Lower leg skin (tissue), 3 donors: ENCODE measurements around the gene CMTM8.

Source experiments
- CTCF ChIP-seq, 3 donors: fragments of 450-650 bp; IDR thresholded peaks; one replicate each; pipeline ENCODE4 v1.5.1; 2016; ENCODE audit warnings: antibody characterized with exemption in 3 of 3, mild to moderate bottlenecking in 3 of 3, moderate library complexity in 2 of 3
- POLR2A ChIP-seq, 2 donors: fragments of 450-650 bp; IDR thresholded peaks; one replicate each; pipeline ENCODE4 v1.6.1; 2016 to 2017; ENCODE audit warnings: antibody characterized with exemption in 2 of 2, mild to moderate bottlenecking in 1 of 2, moderate library complexity in 1 of 2

- TF ChIP-seq CTCF (IDR thresholded peaks at IDR 0.05) (no peak), POLR2A (IDR thresholded peaks at IDR 0.05) (no peak)
Measured at GRCh38 chr3:32316976-32317375, 78.5 kb downstream of the CMTM8 start.
